HepG2 (cell line): Measurements from ENCODE around the gene KANK3. TPM values are rescaled to one million over a fixed set of nuclear protein-coding genes. Genes with fewer than 3 reads are reported as not detected.

Experiments used
- CBX2 ChIP-seq, 2 experiments: fragments of 200-600 bp in 1 of 2; sonication (generic); formaldehyde crosslinking in 1 of 2; IDR thresholded peaks; 2 replicates each; pipeline versions ENCODE4 v1.7.0 to v1.8.1; 2018 to 2022; ENCODE audit warnings: low read depth in 2 of 2, low read length in 1 of 2, mild to moderate bottlenecking in 1 of 2, missing genetic modification reagents in 1 of 2
- HOXD1 ChIP-seq: sonication (generic); formaldehyde crosslinking; IDR thresholded peaks from 2 replicates; pipeline ENCODE4 v1.5.0; 2020; ENCODE audit warnings: missing genetic modification reagents
- KDM1A ChIP-seq: IDR thresholded peaks from 2 replicates; pipeline ENCODE4 v1.6.1; 2016; ENCODE audit warnings: missing compliant biosample characterization
- MTF1 ChIP-seq: sonication (generic); formaldehyde crosslinking; IDR thresholded peaks from 2 replicates; pipeline ENCODE4 v1.5.0; 2020; ENCODE audit warnings: missing genetic modification reagents
- MXD4 ChIP-seq: IDR thresholded peaks from 2 replicates; pipeline ENCODE4 v1.6.1; 2016; ENCODE audit warnings: mild to moderate bottlenecking, missing biosample characterization, missing genetic modification reagents
- MYNN ChIP-seq: sonication (generic); formaldehyde crosslinking; IDR thresholded peaks from 2 replicates; pipeline ENCODE4 v1.4.0; 2020; ENCODE audit warnings: mild to moderate bottlenecking, low read depth, missing genetic modification reagents
- PRPF4 ChIP-seq: fragments of 200-400 bp; formaldehyde crosslinking; IDR thresholded peaks from 2 replicates; pipeline ENCODE4 v1.6.1; 2016; ENCODE audit warnings: low read length, low read depth; ENCODE audit not compliant: poor library complexity, severe bottlenecking
- SP1 ChIP-seq, 2 experiments: fragments of 450-650 bp in 1 of 2; sonication (generic) in 1 of 2; formaldehyde crosslinking in 1 of 2; IDR thresholded peaks; 2 replicates each; pipeline versions ENCODE4 v1.4.0 to v1.6.1; 2016 to 2020; ENCODE audit warnings: missing genetic modification reagents in 1 of 2
- TCF7 ChIP-seq: sonication (generic); IDR thresholded peaks from 2 replicates; pipeline ENCODE4 v1.6.1; 2016; ENCODE audit warnings: antibody characterized with exemption, low read depth
- TGIF2 ChIP-seq: IDR thresholded peaks from 2 replicates; pipeline ENCODE4 v1.6.1; 2016; ENCODE audit warnings: control low read depth, missing compliant biosample characterization
- ZFP82 ChIP-seq: sonication (generic); formaldehyde crosslinking; IDR thresholded peaks from 2 replicates; pipeline ENCODE4 v1.5.1; 2020; ENCODE audit warnings: mild to moderate bottlenecking, missing genetic modification reagents, borderline replicate concordance
- ZNF224 ChIP-seq: sonication (generic); formaldehyde crosslinking; IDR thresholded peaks from 2 replicates; pipeline ENCODE4 v1.5.0; 2020; ENCODE audit warnings: mild to moderate bottlenecking, missing genetic modification reagents
- ZNF660 ChIP-seq: sonication (generic); formaldehyde crosslinking; IDR thresholded peaks from 2 replicates; pipeline ENCODE4 v1.5.1; 2020; ENCODE audit warnings: mild to moderate bottlenecking, low read depth, missing genetic modification reagents, borderline replicate concordance
- ZNF670 ChIP-seq: sonication (generic); formaldehyde crosslinking; IDR thresholded peaks from 2 replicates; pipeline ENCODE4 v1.8.0; 2022; ENCODE audit warnings: mild to moderate bottlenecking, missing genetic modification reagents, borderline replicate concordance
- ZNF790 ChIP-seq: sonication (generic); formaldehyde crosslinking; IDR thresholded peaks from 2 replicates; pipeline ENCODE4 v1.8.0; 2022; ENCODE audit warnings: missing genetic modification reagents, mild to moderate bottlenecking, borderline replicate concordance
- ZSCAN9 ChIP-seq: IDR thresholded peaks from 2 replicates; pipeline ENCODE4 v1.6.1; 2016; ENCODE audit warnings: borderline replicate concordance
- polyA plus RNA-seq, 8 experiments: library from polyadenylated mRNA; depleted of rRNA in 3 of 8; stranded (reverse) in 7 of 8; unstranded in 1 of 8; fragments of >200 nt; fragmentation: Illumina TruSeq in 4 of 8; extraction: Trizol in 4 of 8; gene quantifications; 2 replicates each; pipeline versions ENCODE4 v1.2.1 to v1.2.3, GENCODE V29; 2011 to 2016; ENCODE audit warnings: low read depth in 4 of 8, missing spikeins in 1 of 8, mixed read lengths in 1 of 8; ENCODE audit not compliant: insufficient read depth in 1 of 8
- total RNA-seq, 5 experiments: library from RNA; depleted of rRNA; stranded (reverse); fragments of >200 nt; fragmentation: Illumina TruSeq; extraction: Trizol; gene quantifications; 2 replicates each; pipeline ENCODE4 v1.2.3, GENCODE V29; 2016; ENCODE audit warnings: low read depth in 1 of 5
- TF ChIP-seq, protein P1 (sequence below): sonication (generic); formaldehyde crosslinking; conservative IDR thresholded peaks from 2 replicates; pipeline ENCODE4 v1.8.0; 2022; ENCODE audit warnings: low read depth, missing genetic modification reagents
- TF ChIP-seq, protein P2 (sequence below): sonication (generic); formaldehyde crosslinking; IDR thresholded peaks from 2 replicates; pipeline ENCODE4 v1.5.0; 2020; ENCODE audit warnings: missing genetic modification reagents, mild to moderate bottlenecking, borderline replicate concordance
- TF ChIP-seq, protein P3 (sequence below), 2 experiments: sonication (generic) in 1 of 2; formaldehyde crosslinking in 1 of 2; IDR thresholded peaks; 2 replicates each; pipeline versions ENCODE4 v1.5.1 to v1.6.1; 2011 to 2020; ENCODE audit warnings: borderline replicate concordance in 1 of 2, low read depth in 1 of 2, low read length in 1 of 2, mild to moderate bottlenecking in 1 of 2, missing genetic modification reagents in 1 of 2, moderate library complexity in 1 of 2
- TF ChIP-seq, protein P4 (sequence below): sonication (generic); formaldehyde crosslinking; conservative IDR thresholded peaks from 2 replicates; pipeline ENCODE4 v1.8.0; 2022; ENCODE audit warnings: missing genetic modification reagents

KANK3 gene
- total and polyA plus RNA-seq, 2 of the 13 experiments (the other 11 are each of a cell fraction or from before 2014, with no cell fraction given): 0.15 to 0.20 TPM

DNA sequence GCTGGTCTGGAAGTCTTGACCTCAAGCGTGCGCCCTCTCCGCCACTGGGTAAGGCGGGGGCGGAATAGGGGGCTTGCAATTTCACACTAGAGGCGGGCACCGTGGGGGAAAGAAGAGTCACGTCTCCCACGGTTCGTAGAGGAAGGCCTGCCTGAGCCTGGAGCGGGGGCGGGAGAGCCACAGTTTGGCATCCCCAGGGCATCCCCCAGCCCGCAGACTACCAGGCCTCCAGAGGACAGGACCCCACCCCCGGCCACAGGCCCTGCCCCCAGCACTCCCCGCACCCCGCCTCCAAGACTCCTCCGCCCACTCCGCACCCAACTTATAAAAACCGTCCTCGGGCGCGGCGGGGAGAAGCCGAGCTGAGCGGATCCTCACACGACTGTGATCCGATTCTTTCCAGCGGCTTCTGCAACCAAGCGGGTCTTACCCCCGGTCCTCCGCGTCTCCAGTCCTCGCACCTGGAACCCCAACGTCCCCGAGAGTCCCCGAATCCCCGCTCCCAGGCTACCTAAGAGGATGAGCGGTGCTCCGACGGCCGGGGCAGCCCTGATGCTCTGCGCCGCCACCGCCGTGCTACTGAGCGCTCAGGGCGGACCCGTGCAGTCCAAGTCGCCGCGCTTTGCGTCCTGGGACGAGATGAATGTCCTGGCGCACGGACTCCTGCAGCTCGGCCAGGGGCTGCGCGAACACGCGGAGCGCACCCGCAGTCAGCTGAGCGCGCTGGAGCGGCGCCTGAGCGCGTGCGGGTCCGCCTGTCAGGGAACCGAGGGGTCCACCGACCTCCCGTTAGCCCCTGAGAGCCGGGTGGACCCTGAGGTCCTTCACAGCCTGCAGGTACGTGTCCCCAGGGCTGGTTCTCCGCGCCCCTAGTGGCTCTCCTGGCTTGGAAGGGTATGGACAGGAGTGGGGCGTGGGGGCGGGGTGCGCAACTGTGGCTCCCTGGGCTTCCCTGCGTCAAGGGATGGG, 21.0 kb upstream of the KANK3 start, which contains the start of gene ANGPTL4 (continued):
- TF ChIP-seq ZNF670 (CRISPR knock-in tag) (no peak), ZNF660 (no peak), TGIF2 (CRISPR knock-in tag) (no peak), ZNF224 (CRISPR knock-in tag) (no peak), MXD4 (no peak), ZSCAN9 (CRISPR knock-in tag) (no peak; the same call in 1 of the 2 replicates), SP1 (IDR thresholded peaks at IDR 0.05) (no peak), SP1 (CRISPR knock-in tag; IDR thresholded peaks at IDR 0.05) (no peak), TCF7 (no peak), PRPF4 (no peak), ZNF790 (CRISPR knock-in tag) (peak; percentile 52; the same call in 1 of the 2 replicates), KDM1A (CRISPR knock-in tag) (no peak), HOXD1 (peak; percentile 35; the same call in 1 of the 2 replicates), CBX2 (IDR thresholded peaks at IDR 0.05; ENCODE audit: low read depth, low read length) (no peak), CBX2 (CRISPR knock-in tag; IDR thresholded peaks at IDR 0.05; ENCODE audit: low read depth) (no peak), MTF1 (CRISPR knock-in tag) (no peak), ZFP82 (CRISPR knock-in tag) (no peak), MYNN (CRISPR knock-in tag) (no peak)
- TF ChIP-seq, protein P1, sequence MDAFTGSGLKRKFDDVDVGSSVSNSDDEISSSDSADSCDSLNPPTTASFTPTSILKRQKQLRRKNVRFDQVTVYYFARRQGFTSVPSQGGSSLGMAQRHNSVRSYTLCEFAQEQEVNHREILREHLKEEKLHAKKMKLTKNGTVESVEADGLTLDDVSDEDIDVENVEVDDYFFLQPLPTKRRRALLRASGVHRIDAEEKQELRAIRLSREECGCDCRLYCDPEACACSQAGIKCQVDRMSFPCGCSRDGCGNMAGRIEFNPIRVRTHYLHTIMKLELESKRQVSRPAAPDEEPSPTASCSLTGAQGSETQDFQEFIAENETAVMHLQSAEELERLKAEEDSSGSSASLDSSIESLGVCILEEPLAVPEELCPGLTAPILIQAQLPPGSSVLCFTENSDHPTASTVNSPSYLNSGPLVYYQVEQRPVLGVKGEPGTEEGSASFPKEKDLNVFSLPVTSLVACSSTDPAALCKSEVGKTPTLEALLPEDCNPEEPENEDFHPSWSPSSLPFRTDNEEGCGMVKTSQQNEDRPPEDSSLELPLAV (CRISPR knock-in tag): no peak
- TF ChIP-seq, protein P2, sequence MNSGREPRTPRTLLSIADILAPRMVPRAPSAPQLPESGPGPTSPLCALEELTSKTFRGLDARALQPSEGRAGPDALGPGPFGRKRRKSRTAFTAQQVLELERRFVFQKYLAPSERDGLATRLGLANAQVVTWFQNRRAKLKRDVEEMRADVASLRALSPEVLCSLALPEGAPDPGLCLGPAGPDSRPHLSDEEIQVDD: no peak
- TF ChIP-seq, protein P3, sequence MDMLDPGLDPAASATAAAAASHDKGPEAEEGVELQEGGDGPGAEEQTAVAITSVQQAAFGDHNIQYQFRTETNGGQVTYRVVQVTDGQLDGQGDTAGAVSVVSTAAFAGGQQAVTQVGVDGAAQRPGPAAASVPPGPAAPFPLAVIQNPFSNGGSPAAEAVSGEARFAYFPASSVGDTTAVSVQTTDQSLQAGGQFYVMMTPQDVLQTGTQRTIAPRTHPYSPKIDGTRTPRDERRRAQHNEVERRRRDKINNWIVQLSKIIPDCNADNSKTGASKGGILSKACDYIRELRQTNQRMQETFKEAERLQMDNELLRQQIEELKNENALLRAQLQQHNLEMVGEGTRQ (IDR thresholded peaks at IDR 0.05; ENCODE audit: low read depth, low read length): no peak
- TF ChIP-seq, protein P3 (CRISPR knock-in tag; IDR thresholded peaks at IDR 0.05; ENCODE audit: borderline replicate concordance): no peak
- TF ChIP-seq, protein P4, sequence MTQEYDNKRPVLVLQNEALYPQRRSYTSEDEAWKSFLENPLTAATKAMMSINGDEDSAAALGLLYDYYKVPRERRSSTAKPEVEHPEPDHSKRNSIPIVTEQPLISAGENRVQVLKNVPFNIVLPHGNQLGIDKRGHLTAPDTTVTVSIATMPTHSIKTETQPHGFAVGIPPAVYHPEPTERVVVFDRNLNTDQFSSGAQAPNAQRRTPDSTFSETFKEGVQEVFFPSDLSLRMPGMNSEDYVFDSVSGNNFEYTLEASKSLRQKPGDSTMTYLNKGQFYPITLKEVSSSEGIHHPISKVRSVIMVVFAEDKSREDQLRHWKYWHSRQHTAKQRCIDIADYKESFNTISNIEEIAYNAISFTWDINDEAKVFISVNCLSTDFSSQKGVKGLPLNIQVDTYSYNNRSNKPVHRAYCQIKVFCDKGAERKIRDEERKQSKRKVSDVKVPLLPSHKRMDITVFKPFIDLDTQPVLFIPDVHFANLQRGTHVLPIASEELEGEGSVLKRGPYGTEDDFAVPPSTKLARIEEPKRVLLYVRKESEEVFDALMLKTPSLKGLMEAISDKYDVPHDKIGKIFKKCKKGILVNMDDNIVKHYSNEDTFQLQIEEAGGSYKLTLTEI (CRISPR knock-in tag): no peak
